SK-N-SH (cell line): Measurements from ENCODE around the gene ZNF202. TPM values are rescaled to one million over a fixed set of nuclear protein-coding genes. Genes with fewer than 3 reads are reported as not detected.

Experiments
- CTCF ChIA-PET: fragments of 300-600, 350-600 bp; formaldehyde crosslinking; extraction: SDS; loops from one replicate; lab custom pipeline; 2021; lab: Yijun Ruan, JAX
- POLR2A ChIA-PET: fragments of 350-600 bp; sonication (Branson Sonifier 250); formaldehyde crosslinking; extraction: SDS; loops from one replicate; lab custom pipeline; 2020; ENCODE audit warnings: antibody characterized with exemption, inconsistent platforms; lab: Yijun Ruan, JAX
- DNase-seq: peaks from one replicate; pipeline ENCODE4 v3.0.0; 2012
- H2AFZ ChIP-seq: fragments of 200-600 bp; sonication (generic); 2 replicates; pipeline ENCODE4 v1.8.1; 2016; ENCODE audit warnings: antibody characterized with exemption, mild to moderate bottlenecking, low read depth
- H3F3A ChIP-seq: fragments of 200-600 bp; sonication (generic); replicated peaks from 2 replicates; pipeline ENCODE3; 2016; ENCODE audit warnings: antibody characterized with exemption, mild to moderate bottlenecking; ENCODE audit not compliant: insufficient read depth
- H3K27ac ChIP-seq, 2 experiments: fragments of 200-500 bp in 1 of 2; fragments of 200-600 bp in 1 of 2; sonication (Bioruptor generic) in 1 of 2; sonication (generic), shearing (Covaris generic) in 1 of 2; 2 replicates each; pipeline versions ENCODE4 v1.5.1 to v1.6.1; 2014 to 2016; ENCODE audit warnings: low read depth in 2 of 2, inconsistent platforms in 1 of 2, low read length in 1 of 2, mild to moderate bottlenecking in 1 of 2, mixed read lengths in 1 of 2
- H3K27me3 ChIP-seq: fragments of 200-600 bp; sonication (generic), shearing (Covaris generic); 2 replicates; pipeline ENCODE4 v1.6.1; 2016; ENCODE audit warnings: mixed run types; ENCODE audit not compliant: insufficient read depth
- H3K36me3 ChIP-seq, 2 experiments: fragments of 200-500 bp in 1 of 2; fragments of 200-600 bp in 1 of 2; sonication (Bioruptor generic) in 1 of 2; sonication (generic) in 1 of 2; replicated peaks in 1 of 2; 2 replicates each; pipeline versions ENCODE3 to v1.5.1; 2014 to 2016; ENCODE audit warnings: low read length in 1 of 2, mild to moderate bottlenecking in 1 of 2; ENCODE audit not compliant: insufficient read depth in 2 of 2, control insufficient read depth in 1 of 2
- H3K4me1 ChIP-seq, 2 experiments: fragments of 200-500 bp in 1 of 2; fragments of 200-600 bp in 1 of 2; sonication (Bioruptor generic) in 1 of 2; sonication (generic), shearing (Covaris generic) in 1 of 2; 2 replicates each; pipeline versions ENCODE4 v1.5.1 to v1.6.1; 2014 to 2016; ENCODE audit warnings: low read depth in 1 of 2, low read length in 1 of 2, mixed run types in 1 of 2; ENCODE audit not compliant: insufficient read depth in 2 of 2, control insufficient read depth in 1 of 2
- H3K4me2 ChIP-seq: fragments of 200-600 bp; sonication (generic), shearing (Covaris generic); 2 replicates; pipeline ENCODE4 v1.6.1; 2017; ENCODE audit warnings: mixed run types
- H3K4me3 ChIP-seq, 2 experiments: fragments of 200-500 bp in 1 of 2; fragments of 200-600 bp in 1 of 2; sonication (Bioruptor generic) in 1 of 2; sonication (generic), shearing (Covaris generic) in 1 of 2; 2 replicates each; pipeline versions ENCODE4 v1.5.1 to v1.8.1; 2014 to 2016; ENCODE audit warnings: low read depth in 2 of 2, inconsistent platforms in 1 of 2, low read length in 1 of 2, mild to moderate bottlenecking in 1 of 2, mixed read lengths in 1 of 2, moderate library complexity in 1 of 2
- H3K79me2 ChIP-seq: fragments of 200-600 bp; sonication (generic); 2 replicates; pipeline ENCODE4 v1.8.1; 2017; ENCODE audit warnings: mild to moderate bottlenecking; ENCODE audit not compliant: insufficient read depth
- H3K9ac ChIP-seq: fragments of 200-600 bp; sonication (generic); 2 replicates; pipeline ENCODE4 v1.6.1; 2017; ENCODE audit warnings: mixed run types
- H3K9me2 ChIP-seq: fragments of 200-600 bp; sonication (generic); 2 replicates; pipeline ENCODE4 v1.6.1; 2017; ENCODE audit warnings: mixed run types
- H3K9me3 ChIP-seq: fragments of 200-600 bp; sonication (generic); 2 replicates; pipeline ENCODE4 v1.6.1; 2017; ENCODE audit warnings: mixed run types, mild to moderate bottlenecking, moderate library complexity
- H4K20me1 ChIP-seq: fragments of 200-600 bp; sonication (generic); 2 replicates; pipeline ENCODE4 v1.6.1; 2017; ENCODE audit warnings: mild to moderate bottlenecking, mixed run types; ENCODE audit not compliant: insufficient read depth
- CHD2 ChIP-seq: fragments of 150-350 bp; IDR thresholded peaks from 2 replicates; pipeline ENCODE4 v1.6.1; 2018; ENCODE audit warnings: low read length; ENCODE audit not compliant: partially characterized antibody
- CTCF ChIP-seq: fragments of 200-600 bp; sonication (generic); IDR thresholded peaks from 2 replicates; pipeline ENCODE4 v1.6.1; 2017; ENCODE audit warnings: antibody characterized with exemption, mild to moderate bottlenecking, moderate library complexity
- ELF1 ChIP-seq: IDR thresholded peaks from 2 replicates; pipeline ENCODE4 v1.4.0; 2012
- EZH2phosphoT487 ChIP-seq: fragments of 200-600 bp; sonication (generic); IDR thresholded peaks from 2 replicates; pipeline ENCODE4 v1.6.1; 2017; ENCODE audit warnings: low read depth, mixed run types, mild to moderate bottlenecking, antibody characterized with exemption, moderate library complexity, borderline replicate concordance
- FOSL2 ChIP-seq: IDR thresholded peaks from 2 replicates; pipeline ENCODE4 v1.4.0; 2012; ENCODE audit warnings: low read depth, mild to moderate bottlenecking, moderate library complexity, borderline replicate concordance
- GABPA ChIP-seq: IDR thresholded peaks from 2 replicates; pipeline ENCODE4 v1.4.0; 2012; ENCODE audit warnings: low read depth, mild to moderate bottlenecking
- GATA2 ChIP-seq: sonication (generic); formaldehyde crosslinking; IDR thresholded peaks from 2 replicates; pipeline ENCODE4 v1.5.0; 2020; ENCODE audit warnings: mild to moderate bottlenecking, missing genetic modification reagents
- IRF3 ChIP-seq: fragments of 150-350 bp; IDR thresholded peaks from 2 replicates; pipeline ENCODE4 v1.6.1; 2016; ENCODE audit warnings: mild to moderate bottlenecking, low read depth, low read length
- JUND ChIP-seq: IDR thresholded peaks from 2 replicates; pipeline ENCODE4 v1.4.0; 2012
- NRF1 ChIP-seq: IDR thresholded peaks from 2 replicates; pipeline ENCODE4 v1.6.1; 2012; ENCODE audit warnings: low read depth, mild to moderate bottlenecking, low read length
- RAD21 ChIP-seq: IDR thresholded peaks from 2 replicates; pipeline ENCODE4 v1.6.1; 2012; ENCODE audit warnings: mild to moderate bottlenecking, low read length
- RCOR1 ChIP-seq: fragments of 150-350 bp; IDR thresholded peaks from 2 replicates; pipeline ENCODE4 v1.6.1; 2017; ENCODE audit warnings: antibody characterized with exemption, low read length
- REST ChIP-seq: IDR thresholded peaks from 2 replicates; pipeline ENCODE4 v1.6.1; 2012; ENCODE audit warnings: mild to moderate bottlenecking, low read depth, low read length, moderate library complexity
- RFX5 ChIP-seq: IDR thresholded peaks from 2 replicates; pipeline ENCODE4 v1.6.1; 2012; ENCODE audit warnings: mild to moderate bottlenecking, improper control_type of control experiment, low read length
- SIN3A ChIP-seq: IDR thresholded peaks from 2 replicates; pipeline ENCODE4 v1.6.1; 2012; ENCODE audit warnings: low read depth, mild to moderate bottlenecking, low read length, moderate library complexity, borderline replicate concordance
- SMC3 ChIP-seq: IDR thresholded peaks from 2 replicates; pipeline ENCODE4 v1.6.1; 2012; ENCODE audit warnings: low read depth, low read length, improper control_type of control experiment
- TEAD4 ChIP-seq: IDR thresholded peaks from 2 replicates; pipeline ENCODE4 v1.4.0; 2012; ENCODE audit warnings: mild to moderate bottlenecking, borderline replicate concordance; ENCODE audit not compliant: insufficient read depth
- USF1 ChIP-seq: IDR thresholded peaks from 2 replicates; pipeline ENCODE4 v1.4.0; 2012; ENCODE audit warnings: low read depth, borderline replicate concordance
- USF2 ChIP-seq: fragments of 150-350 bp; IDR thresholded peaks from 2 replicates; pipeline ENCODE4 v1.6.1; 2017; ENCODE audit warnings: antibody characterized with exemption, low read length, low read depth, borderline replicate concordance
- WGBS: methylation state at CpG from one replicate; pipeline ENCODE4 v1.1.6; 2017; ENCODE audit warnings: low lambda C conversion rate; 5-methylcytosine and 5-hydroxymethylcytosine counted together
- polyA plus RNA-seq, 3 experiments: library from polyadenylated mRNA; depleted of rRNA; stranded (reverse); fragments of >200 nt; gene quantifications; 2 replicates each; pipeline ENCODE4 v1.2.3, GENCODE V29; 2012

ZNF202 gene
- polyA plus RNA-seq, 1 of the 3 experiments (the other 2 are of a cell fraction) = 11.3 TPM

- TF ChIP-seq REST (no peak), TEAD4 (no peak), RCOR1 (no peak), RFX5 (no peak), CHD2 (no peak), ELF1 (no peak), GATA2 (no peak), NRF1 (no peak), USF1 (no peak), IRF3 (no peak), RAD21 (no peak), GABPA (no peak), SIN3A (no peak), FOSL2 (no peak), EZH2phosphoT487 (no peak), JUND (no peak), CTCF (no peak), SMC3 (no peak), USF2 (no peak)
- no peak overlapping the region for H3K4me3 ChIP-seq
- no peaks in the 10 kb centered on the region for H4K20me1 ChIP-seq
- no peak overlapping the region for H2AFZ ChIP-seq
- H3K9ac ChIP-seq = no peak overlapping the region
- H3K27me3 ChIP-seq = no peaks in the 10 kb centered on the region
- 0% methylated on average over 1 of the region's 1 CpG for WGBS
- no peaks in the 10 kb centered on the region for H3K36me3 ChIP-seq
- H3K9me2 ChIP-seq = no peaks in the 10 kb centered on the region
- no peak for DNase-seq
- H3K4me1 ChIP-seq = no peaks in the 10 kb centered on the region
- no peaks in the 10 kb centered on the region for H3F3A ChIP-seq
- H3K79me2 ChIP-seq = no peaks in the 10 kb centered on the region
- ChIA-PET POLR2A (no interaction called here), CTCF (no interaction called here)
- H3K9me3 ChIP-seq = no peaks in the 10 kb centered on the region
- no peak overlapping the region for H3K27ac ChIP-seq
- H3K4me2 ChIP-seq = no peak overlapping the region
Measured at GRCh38 chr11:123765601-123766000, 24.1 kb upstream of the ZNF202 start.
